Tibial nerve (tissue), 4 donors: ENCODE measurements around the gene BNIP5. TPM values are rescaled to one million over a fixed set of nuclear protein-coding genes. Genes with fewer than 3 reads are reported as not detected.

ENCODE experiments used
- DNase-seq, 2 donors: peaks; one replicate each; pipeline ENCODE4 v3.0.0-alpha.2; 2019; ENCODE audit warnings: low spot score in 2 of 2
- H3K27ac ChIP-seq, 4 donors: fragments of 200-600 bp; sonication (generic) in 3 of 4; one replicate each; pipeline ENCODE4 v1.5.1; 2017 to 2019; ENCODE audit warnings: mild to moderate bottlenecking in 1 of 4
- H3K27me3 ChIP-seq, 2 donors: fragments of 200-600 bp; sonication (generic) in 1 of 2; one replicate each; pipeline versions ENCODE4 v1.5.1 to v1.6.0; 2017 to 2019
- H3K36me3 ChIP-seq, 3 donors: fragments of 200-600 bp; sonication (generic); one replicate each; pipeline ENCODE4 v1.5.1; 2018 to 2019
- H3K4me1 ChIP-seq, 4 donors: fragments of 200-600 bp; sonication (generic) in 3 of 4; one replicate each; pipeline ENCODE4 v1.5.1; 2017 to 2019
- H3K4me3 ChIP-seq, 4 donors: fragments of 200-600 bp; sonication (generic) in 3 of 4; one replicate each; pipeline ENCODE4 v1.5.1; 2017 to 2019; ENCODE audit warnings: mild to moderate bottlenecking in 1 of 4, moderate library complexity in 1 of 4
- H3K9me3 ChIP-seq, 4 donors: fragments of 200-600 bp; sonication (generic) in 3 of 4; one replicate each; pipeline ENCODE4 v1.5.1; 2017 to 2019
- EP300 ChIP-seq, 2 donors: sonication (generic); formaldehyde crosslinking; IDR thresholded peaks; one replicate each; pipeline ENCODE4 v1.6.1; 2017; ENCODE audit warnings: antibody characterized with exemption in 2 of 2, mild to moderate bottlenecking in 1 of 2
- POLR2A ChIP-seq, 2 donors: fragments of 450-650 bp; IDR thresholded peaks; one replicate each; pipeline ENCODE4 v1.6.1; 2017; ENCODE audit warnings: antibody characterized with exemption in 2 of 2, mild to moderate bottlenecking in 2 of 2, moderate library complexity in 2 of 2
- WGBS, 2 donors: methylation state at CpG; one replicate each; pipeline ENCODE4 v1.1.5; 2018; 5-methylcytosine and 5-hydroxymethylcytosine counted together
- total RNA-seq, 4 donors: library from RNA; depleted of rRNA; stranded (reverse); fragments of >200 nt; gene quantifications; one replicate each; pipeline ENCODE4 v1.1.0, GENCODE V29; 2016
- TF ChIP-seq, protein P1 (sequence below), 5 experiments: fragments of 200-600 bp in 3 of 5; fragments of 450-650 bp in 2 of 5; sonication (generic) in 3 of 5; IDR thresholded peaks; one replicate each; pipeline ENCODE4 v1.5.1; 2016 to 2019; ENCODE audit warnings: antibody characterized with exemption in 5 of 5, mild to moderate bottlenecking in 3 of 5, moderate library complexity in 2 of 5

The BNIP5 gene
- total RNA-seq, 4 donors from 2014 or later, result not detected

DNA sequence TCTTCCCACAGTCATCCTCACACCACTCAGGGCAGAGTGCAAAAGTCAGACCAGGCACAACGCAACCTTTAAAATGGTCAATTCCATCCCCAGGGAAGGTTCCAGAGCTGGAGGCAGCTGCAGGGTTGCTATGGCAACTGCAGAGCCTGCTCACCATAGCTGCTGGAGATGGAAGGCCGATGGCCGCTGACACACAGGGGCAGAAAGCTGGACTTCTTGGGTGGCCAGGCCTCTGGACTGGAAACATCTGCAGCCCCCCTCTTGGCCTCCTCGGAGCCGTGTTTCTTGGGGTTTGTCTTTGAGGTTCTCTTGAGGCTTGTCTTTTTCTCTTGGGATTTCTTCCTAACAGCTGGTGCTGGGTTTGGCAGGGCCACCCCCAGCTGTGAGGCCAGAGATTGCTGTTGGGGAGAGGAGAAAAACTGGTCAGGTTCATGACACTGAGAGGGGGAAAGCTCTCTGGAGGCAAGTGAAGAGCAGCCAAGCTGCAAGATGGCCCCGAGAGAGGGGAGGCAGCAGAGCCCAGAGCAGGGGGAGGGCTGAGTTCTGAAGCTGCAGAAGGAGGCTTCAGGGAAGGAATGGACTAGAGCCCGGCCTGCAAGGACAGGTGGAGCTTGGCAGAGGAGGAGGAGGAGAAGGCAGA, 10.2 kb downstream of the BNIP5 start:
- TF ChIP-seq, protein P1, sequence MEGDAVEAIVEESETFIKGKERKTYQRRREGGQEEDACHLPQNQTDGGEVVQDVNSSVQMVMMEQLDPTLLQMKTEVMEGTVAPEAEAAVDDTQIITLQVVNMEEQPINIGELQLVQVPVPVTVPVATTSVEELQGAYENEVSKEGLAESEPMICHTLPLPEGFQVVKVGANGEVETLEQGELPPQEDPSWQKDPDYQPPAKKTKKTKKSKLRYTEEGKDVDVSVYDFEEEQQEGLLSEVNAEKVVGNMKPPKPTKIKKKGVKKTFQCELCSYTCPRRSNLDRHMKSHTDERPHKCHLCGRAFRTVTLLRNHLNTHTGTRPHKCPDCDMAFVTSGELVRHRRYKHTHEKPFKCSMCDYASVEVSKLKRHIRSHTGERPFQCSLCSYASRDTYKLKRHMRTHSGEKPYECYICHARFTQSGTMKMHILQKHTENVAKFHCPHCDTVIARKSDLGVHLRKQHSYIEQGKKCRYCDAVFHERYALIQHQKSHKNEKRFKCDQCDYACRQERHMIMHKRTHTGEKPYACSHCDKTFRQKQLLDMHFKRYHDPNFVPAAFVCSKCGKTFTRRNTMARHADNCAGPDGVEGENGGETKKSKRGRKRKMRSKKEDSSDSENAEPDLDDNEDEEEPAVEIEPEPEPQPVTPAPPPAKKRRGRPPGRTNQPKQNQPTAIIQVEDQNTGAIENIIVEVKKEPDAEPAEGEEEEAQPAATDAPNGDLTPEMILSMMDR (IDR thresholded peaks at IDR 0.05), result no peak
- TF ChIP-seq EP300 (IDR thresholded peaks at IDR 0.05), result no peak
- TF ChIP-seq POLR2A (IDR thresholded peaks at IDR 0.05), result no peak
- Histone ChIP-seq H3K4me1 (peaks cover 0 to 27% (median 0%) of the 10 kb centered on the region in 4 donors), H3K27ac (no peak overlapping the region), H3K4me3 (no peak overlapping the region), H3K27me3 (no peaks in the 10 kb centered on the region), H3K36me3 (no peaks in the 10 kb centered on the region), H3K9me3 (no peaks in the 10 kb centered on the region)
- DNase-seq, result no peak
- 38 to 67% methylated on average over 7 of the region's 7 CpGs for WGBS, 2 donors

DNA sequence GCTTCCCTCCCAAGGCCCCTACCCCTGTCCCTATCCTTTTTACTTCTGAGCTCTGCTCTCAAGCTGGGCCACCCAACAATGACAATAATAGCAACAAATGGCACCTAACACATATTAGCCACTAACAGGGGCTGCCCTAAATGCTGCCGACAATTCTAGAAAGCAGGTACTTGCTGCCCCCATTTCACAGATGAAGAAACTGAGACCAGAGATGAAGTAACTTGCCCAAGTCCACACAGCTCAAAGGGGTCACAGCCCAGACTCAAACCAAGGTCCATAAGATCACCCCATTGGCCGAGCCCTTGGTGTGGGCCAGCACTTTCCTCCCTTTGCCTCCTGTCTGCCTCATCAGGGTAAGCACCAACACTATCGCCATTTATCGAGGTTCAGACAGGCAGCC, 12.0 kb downstream of the BNIP5 start:
- TF ChIP-seq EP300 (IDR thresholded peaks at IDR 0.05) (no peak), POLR2A (IDR thresholded peaks at IDR 0.05) (no peak)
- TF ChIP-seq, protein P1 (IDR thresholded peaks at IDR 0.05), result no peak
- H3K4me3 ChIP-seq, result no peak overlapping the region
- 91 to 95% methylated on average over 4 of the region's 4 CpGs for WGBS, 2 donors
- DNase-seq, result no peak
- no peaks in the 10 kb centered on the region for H3K9me3 ChIP-seq
- H3K36me3 ChIP-seq, result no peaks in the 10 kb centered on the region
- H3K27ac ChIP-seq, result no peak overlapping the region
- peaks cover 0 to 27% (median 0%) of the 10 kb centered on the region in 4 donors for H3K4me1 ChIP-seq
- no peaks in the 10 kb centered on the region for H3K27me3 ChIP-seq

- no peaks in the 10 kb centered on the region for H3K27me3 ChIP-seq
- no peak overlapping the region for H3K4me3 ChIP-seq
- H3K36me3 ChIP-seq, result no peaks in the 10 kb centered on the region
- H3K9me3 ChIP-seq, result no peaks in the 10 kb centered on the region
- TF ChIP-seq POLR2A (IDR thresholded peaks at IDR 0.05) (no peak), EP300 (IDR thresholded peaks at IDR 0.05) (no peak)
- TF ChIP-seq, protein P1 (IDR thresholded peaks at IDR 0.05), result no peak
- 71 to 86% methylated on average over 6 of the region's 6 CpGs for WGBS, 2 donors
- DNase-seq, result no peak
- H3K4me1 ChIP-seq, result peaks cover 0 to 27% (median 0%) of the 10 kb centered on the region in 4 donors
- H3K27ac ChIP-seq, result no peak overlapping the region
These were observed 12.5 kb downstream of the BNIP5 start for GRCh38 chr6:36324191-36324590.

- Histone ChIP-seq H3K27me3 (no peaks in the 10 kb centered on the region), H3K4me1 (peaks cover 0 to 19% (median 0%) of the 10 kb centered on the region in 4 donors), H3K4me3 (no peak overlapping the region), H3K27ac (no peak overlapping the region), H3K9me3 (no peaks in the 10 kb centered on the region), H3K36me3 (no peaks in the 10 kb centered on the region)
- DNase-seq, result no peak
- 71 to 72% methylated on average over 7 to 8 of the region's 8 CpGs for WGBS, 2 donors
- TF ChIP-seq, protein P1 (IDR thresholded peaks at IDR 0.05), result no peak
- TF ChIP-seq POLR2A (IDR thresholded peaks at IDR 0.05), result no peak
These were observed 13.6 kb downstream of the BNIP5 start for GRCh38 chr6:36323062-36323461.

- TF ChIP-seq, protein P1 (IDR thresholded peaks at IDR 0.05), result no peak
- TF ChIP-seq EP300 (IDR thresholded peaks at IDR 0.05) (no peak), POLR2A (IDR thresholded peaks at IDR 0.05) (no peak)
- peaks cover 0 to 15% (median 0%) of the 10 kb centered on the region in 4 donors for H3K4me1 ChIP-seq
- H3K36me3 ChIP-seq, result no peaks in the 10 kb centered on the region
- H3K27me3 ChIP-seq, result no peaks in the 10 kb centered on the region
- no peak for DNase-seq
- no peaks in the 10 kb centered on the region for H3K9me3 ChIP-seq
- WGBS, 2 donors, result 81 to 89% methylated on average over 3 of the region's 3 CpGs
- no peak overlapping the region for H3K27ac ChIP-seq
- no peak overlapping the region for H3K4me3 ChIP-seq
These were observed 14.1 kb downstream of the BNIP5 start for GRCh38 chr6:36322591-36322990.
